Hindlimb muscle (tissue), 1 donor: ENCODE results near the gene KIF16B. TPM values are rescaled to one million over a fixed set of nuclear protein-coding genes. Genes with fewer than 3 reads are reported as not detected.
A peak's percentile ranks its signal among the peaks of the same experiment; 100 is the strongest.
"Not testable (repeated sequence)": the region's sequence is repeated elsewhere in the genome, so short reads cannot be mapped to it uniquely, and the experiment has no call there.

ENCODE experiments used
- DNase-seq: peaks from one replicate; pipeline ENCODE4 v3.0.0-alpha.2; 2013
- polyA plus RNA-seq: library from polyadenylated mRNA; unstranded; fragments of 120-200 nt; gene quantifications from one replicate; pipeline ENCODE4 v1.2.1, GENCODE V29; 2013; ENCODE audit not compliant: insufficient read length

The KIF16B gene
- polyA plus RNA-seq, 1 donor: 35.1 TPM

DNA sequence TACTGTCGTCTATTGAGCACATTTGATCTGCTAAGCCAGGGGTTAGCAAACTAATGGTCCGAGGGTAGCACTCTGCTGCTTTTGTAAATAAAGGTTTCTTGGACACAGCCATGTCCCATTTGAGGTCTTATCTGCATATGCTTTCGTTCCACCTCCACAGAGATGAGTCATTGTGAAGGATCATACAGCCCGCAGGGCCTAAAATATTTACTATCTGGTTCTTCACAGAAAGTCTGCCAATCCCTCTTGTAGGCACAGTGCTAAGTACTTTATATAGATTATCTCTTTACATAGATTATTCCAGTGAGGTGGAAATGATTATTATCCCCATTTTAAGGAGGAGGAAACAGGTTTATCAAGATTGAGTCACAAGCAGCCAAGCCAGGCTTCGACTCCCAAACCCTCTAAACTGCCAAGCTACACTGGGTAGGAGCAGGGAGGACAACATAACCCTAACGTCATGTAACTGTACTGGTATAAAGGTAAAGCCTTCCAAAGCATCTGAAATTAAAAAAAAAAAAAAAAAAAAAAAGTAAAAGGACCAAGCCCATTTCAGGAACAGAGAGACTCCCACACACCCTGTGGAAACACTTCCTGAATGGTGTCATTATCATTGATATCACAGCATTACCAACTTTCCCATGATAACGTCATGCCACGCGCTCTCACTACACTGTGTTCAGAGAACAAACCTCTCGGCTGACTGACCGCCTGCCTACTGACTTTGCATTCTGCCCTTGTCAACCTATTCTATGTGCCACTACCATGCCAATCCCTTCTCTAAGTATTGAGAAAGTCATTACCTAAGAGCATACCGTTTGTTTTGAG is 101.0 kb downstream of the KIF16B start:
- no peak for DNase-seq

- no peak for DNase-seq
These were observed 103.8 kb downstream of the KIF16B start for GRCh38 chr20:16469395-16469905.

GRCh38 chr20:16462711-16463110 is 110.5 kb downstream of the KIF16B start:
- no peak for DNase-seq

DNA sequence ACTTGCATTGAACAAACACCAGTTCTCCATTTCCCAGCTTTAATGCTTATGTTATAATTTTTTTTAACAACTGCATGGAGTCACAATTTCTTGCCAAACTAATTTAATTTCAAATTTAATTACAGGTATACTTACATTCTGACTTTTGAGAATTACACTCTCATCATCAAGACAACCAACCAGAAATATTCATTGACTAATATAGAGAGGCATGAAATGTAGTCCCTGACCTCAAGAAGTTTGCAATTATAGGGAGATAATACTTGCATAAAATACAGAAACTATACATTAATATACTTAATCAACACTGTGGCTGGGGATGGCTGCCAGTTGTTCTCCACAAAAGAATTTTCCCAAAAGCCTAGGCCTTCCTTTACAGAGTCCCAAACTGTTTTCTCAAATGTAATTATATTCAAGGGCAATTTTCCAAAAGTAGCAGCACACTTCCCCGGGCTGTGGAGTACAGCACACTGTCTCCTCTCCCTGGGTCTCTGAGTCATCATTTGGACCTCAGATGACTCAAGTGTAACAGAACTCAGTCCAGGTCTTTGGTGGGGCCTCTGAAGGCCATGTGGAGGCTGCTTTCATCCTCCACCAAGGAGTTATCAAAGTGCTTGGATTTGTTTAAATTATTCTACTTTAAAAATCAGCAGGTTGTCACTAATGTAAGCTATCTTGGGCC is 114.1 kb downstream of the KIF16B start:
- DNase-seq: peak; percentile 32

DNA sequence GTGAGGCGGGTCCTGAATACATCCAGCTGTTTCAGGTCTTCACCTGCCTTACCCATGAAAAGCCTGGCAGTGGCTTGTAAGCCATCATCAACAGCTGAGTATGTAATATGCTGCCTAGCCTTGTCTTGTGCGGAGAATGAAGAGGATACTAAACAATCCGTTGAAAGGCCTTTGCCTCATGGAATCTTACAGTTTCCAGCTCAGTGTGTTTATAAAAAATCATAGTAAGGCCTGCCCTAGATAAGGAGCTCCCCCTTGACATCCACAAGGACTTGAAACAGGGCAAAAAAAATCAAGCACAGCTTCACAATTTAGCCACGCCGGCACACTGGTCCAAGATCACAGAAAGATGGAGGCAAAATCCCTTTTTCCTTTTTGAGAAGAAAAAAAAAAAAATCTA is 115.7 kb downstream of the KIF16B start:
- no peak for DNase-seq

- DNase-seq: no peak
These were observed 117.9 kb downstream of the KIF16B start for GRCh38 chr20:16455324-16455723.

DNA sequence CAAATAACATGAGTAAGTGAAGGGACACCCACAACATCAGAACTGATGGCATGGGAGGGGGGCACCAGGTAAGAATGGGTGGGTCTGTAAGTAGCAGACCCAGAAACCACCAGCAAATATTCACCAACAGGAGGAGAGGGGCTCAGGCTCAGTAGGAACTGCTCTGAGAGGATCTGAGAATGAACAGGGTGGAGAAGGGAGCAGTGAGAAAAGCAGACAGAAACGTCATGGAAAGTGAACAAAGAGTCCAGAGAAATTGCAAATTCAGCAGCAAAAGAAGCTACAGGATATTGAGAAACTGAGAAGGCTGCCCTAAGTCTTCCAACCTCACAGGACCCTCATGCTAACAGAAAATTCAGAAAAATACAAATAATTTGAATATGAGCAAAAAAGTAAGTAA is 121.3 kb downstream of the KIF16B start:
- DNase-seq: peak; percentile 44

- no peak for DNase-seq
These were observed 122.2 kb downstream of the KIF16B start for GRCh38 chr20:16451001-16451400.

DNA sequence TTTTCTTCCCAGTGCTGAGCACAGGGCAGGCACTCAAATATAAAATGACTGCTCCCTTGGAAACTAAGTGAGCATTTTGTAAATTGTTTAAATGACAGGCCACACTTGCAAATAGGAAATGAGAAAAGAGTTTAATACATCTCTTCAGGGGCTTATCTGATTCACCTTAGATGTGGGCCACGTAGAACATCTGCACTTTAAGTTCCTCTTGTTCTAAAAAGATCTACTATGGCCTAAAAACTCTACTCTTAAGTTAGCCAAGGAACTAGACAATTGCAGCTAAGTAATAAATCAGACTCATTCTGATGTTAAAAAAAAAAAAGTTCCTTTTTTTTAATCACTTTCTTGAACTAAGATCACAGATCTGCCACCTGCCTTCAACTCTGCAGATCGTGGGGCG is 126.3 kb downstream of the KIF16B start:
- DNase-seq: no peak

DNA sequence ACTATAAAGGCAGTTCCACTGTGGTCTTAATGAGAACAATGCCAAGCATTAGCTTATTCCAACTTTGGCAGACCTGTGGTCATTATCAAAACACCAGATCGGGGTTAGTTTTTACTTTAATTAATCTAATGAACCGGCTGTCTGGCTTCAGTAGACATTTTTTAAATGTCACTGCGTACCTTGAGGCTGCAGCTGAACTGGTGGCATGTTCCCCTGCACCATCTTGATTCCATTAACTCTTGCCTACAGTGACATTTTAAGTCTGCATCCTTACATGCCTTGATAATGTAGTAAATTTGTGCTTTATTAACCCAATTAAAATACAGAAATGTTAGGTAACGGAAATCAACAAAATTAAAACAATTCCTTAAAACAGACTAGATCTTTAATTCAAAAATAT is 127.0 kb downstream of the KIF16B start:
- DNase-seq: no peak

DNA sequence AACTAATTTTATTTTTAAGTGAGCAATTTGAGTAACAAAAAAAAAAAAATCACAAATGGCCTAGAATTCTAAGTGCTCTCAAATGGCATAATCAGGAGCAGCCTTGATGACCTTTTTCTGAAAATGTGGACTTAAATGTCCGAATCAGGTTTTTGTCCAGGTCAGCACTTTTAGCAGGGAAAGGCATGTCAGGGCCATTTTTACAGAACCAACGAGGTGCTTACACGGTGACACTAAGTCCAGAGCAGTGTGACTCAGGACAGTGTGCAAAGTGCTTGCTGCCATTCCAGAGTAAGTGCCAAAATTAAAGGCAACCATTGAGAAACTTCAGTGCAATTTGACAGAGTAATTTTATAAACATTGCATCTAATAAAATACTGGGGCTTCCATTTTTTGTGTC is 127.8 kb downstream of the KIF16B start:
- DNase-seq: no peak

GRCh38 chr20:16444057-16444777 is 129.0 kb downstream of the KIF16B start:
- peak; percentile 69 for DNase-seq

- DNase-seq: no peak
These were observed 131.6 kb downstream of the KIF16B start for GRCh38 chr20:16441546-16442164.

- no peak for DNase-seq
These were observed 132.6 kb downstream of the KIF16B start for GRCh38 chr20:16440686-16441085.

- not testable (repeated sequence) for DNase-seq
These were observed 133.7 kb downstream of the KIF16B start for GRCh38 chr20:16439540-16439939.

GRCh38 chr20:16438100-16438499 is 135.1 kb downstream of the KIF16B start:
- no peak for DNase-seq

DNA sequence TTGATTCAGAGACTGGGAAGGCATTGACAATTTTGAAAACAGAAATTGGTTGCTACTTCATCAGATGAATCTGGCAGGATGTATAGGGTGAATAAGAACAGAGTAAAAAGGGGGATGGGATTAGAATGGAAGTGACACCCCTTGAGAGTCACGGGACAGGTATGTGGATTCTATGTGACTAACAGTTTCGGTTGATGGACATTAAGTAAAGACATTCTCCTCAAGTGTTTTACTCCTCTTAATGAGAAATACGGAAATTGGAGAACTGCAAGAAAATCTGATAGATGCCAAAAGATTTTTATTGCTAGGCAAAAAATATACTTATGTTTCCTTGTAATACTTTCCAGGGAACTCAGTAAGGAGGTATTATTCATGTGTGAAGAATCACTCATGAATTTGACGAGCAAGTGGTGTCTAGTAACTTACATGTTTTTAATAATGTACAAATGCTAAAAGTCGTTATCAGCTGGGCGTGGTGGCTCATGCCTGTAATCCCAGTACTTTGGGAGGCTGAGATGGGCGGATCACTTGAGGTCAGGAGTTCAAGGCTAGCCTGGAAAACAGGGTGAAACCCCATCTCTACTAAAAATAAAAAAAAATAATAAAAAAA is 135.8 kb downstream of the KIF16B start:
- no peak for DNase-seq

DNA sequence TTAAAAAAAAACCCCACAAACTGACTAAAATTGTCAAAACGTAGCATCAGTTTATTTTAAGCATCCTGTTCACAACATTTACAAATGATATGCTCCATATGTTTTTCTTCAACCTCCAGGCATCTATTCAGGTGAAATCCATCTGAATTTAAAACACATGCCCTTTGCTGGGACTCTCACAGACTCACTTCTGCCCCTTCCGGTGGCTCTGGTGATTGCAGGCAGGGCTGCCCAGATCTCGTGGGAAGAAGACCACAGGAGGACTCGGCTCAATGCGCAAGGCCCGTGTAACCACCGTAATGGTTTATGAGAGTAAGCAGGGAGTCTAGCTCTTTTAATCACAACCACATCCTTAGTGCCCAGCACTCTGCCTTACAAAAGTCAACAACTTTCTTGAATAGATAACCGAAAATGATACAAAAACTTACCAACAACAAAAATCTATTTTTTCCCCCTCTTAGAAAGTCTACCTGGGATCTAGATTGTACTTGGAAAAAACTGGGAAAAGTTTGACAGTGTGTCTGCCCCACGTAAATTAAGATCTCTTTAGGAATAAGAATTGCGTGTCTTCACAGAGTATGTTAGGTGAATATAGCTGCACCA is 139.1 kb downstream of the KIF16B start:
- DNase-seq: no peak

DNA sequence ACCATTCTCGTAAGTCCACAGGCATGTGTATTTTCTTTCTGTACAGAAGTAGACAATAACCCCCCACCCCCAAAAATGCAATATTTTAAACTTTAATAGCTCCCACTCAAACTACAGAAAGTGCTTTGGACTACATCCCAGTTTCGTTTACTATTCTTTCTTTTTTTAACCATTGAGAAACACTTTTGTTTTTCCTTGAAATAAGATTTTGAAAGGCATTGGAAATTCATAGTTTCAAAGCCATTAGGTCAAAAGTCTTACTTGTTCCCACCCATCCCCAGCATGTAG is 140.0 kb downstream of the KIF16B start:
- DNase-seq: no peak

DNA sequence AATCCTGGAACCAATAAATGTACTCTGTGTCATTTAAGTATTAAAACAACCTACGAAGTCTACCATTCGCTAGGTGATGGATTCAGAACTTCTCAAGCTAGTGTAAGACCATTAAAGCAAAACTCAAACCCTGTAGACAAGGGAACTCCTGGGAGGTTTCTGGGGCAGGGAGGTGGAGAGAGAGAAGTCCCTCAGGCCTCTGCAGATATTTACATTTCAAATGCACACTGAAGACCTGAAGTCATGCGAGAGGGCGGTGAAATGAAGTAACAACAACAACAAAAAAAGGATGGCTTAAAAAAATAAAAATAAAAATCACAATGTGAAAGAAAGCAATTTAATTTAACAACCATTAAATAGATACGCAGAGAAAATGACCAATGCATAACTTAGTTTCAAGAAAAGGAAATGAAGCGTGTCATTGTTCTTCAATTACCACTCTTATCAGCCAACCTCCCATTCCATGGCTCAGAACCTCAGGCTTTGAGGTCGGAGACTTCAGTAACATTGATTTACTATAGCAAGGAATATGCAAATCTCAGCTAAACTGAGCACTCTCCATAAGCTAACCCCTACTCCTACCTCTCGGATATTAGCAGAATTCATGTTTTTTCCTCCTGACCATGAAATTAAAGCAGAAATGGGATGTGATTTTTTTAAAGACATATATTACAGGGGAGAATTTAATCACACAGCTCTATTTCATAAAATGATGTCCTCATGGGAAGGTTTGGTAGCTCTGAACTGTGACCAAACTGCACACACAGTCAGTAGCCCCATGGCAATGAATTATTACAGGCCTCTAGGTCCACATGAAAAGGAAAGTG is 140.6 kb downstream of the KIF16B start:
- no peak for DNase-seq

GRCh38 chr20:16428112-16428511 is 145.1 kb downstream of the KIF16B start:
- DNase-seq: no peak
